HEK293 (cell line): Measurements from ENCODE around the gene KLHL17.

Experiments
- GFI1B ChIP-seq: fragments of 450-650 bp; formaldehyde crosslinking; IDR thresholded peaks from 2 replicates; pipeline ENCODE4 v1.5.1; 2016; ENCODE audit warnings: missing biosample characterization, missing genetic modification characterization
- KLF7 ChIP-seq: fragments of 450-650 bp; formaldehyde crosslinking; IDR thresholded peaks from 2 replicates; pipeline ENCODE4 v1.5.1; 2016; ENCODE audit warnings: missing biosample characterization, missing genetic modification characterization, borderline replicate concordance
- TRIM28 ChIP-seq: IDR thresholded peaks from 2 replicates; pipeline ENCODE4 v1.6.1; 2011; ENCODE audit warnings: low read length, control low read depth, borderline replicate concordance
- YY1 ChIP-seq: fragments of 450-650 bp; formaldehyde crosslinking; IDR thresholded peaks from 2 replicates; pipeline ENCODE4 v1.5.1; 2018; ENCODE audit warnings: missing biosample characterization, missing genetic modification characterization
- ZNF138 ChIP-seq: fragments of 450-650 bp; formaldehyde crosslinking; IDR thresholded peaks from 2 replicates; pipeline ENCODE4 v1.5.1; 2016; ENCODE audit warnings: missing biosample characterization, missing genetic modification characterization, borderline replicate concordance
- ZNF2 ChIP-seq: fragments of 450-650 bp; formaldehyde crosslinking; IDR thresholded peaks from 2 replicates; pipeline ENCODE4 v1.5.1; 2016; ENCODE audit warnings: missing biosample characterization, missing genetic modification characterization
- ZNF211 ChIP-seq: fragments of 450-650 bp; formaldehyde crosslinking; IDR thresholded peaks from 2 replicates; pipeline ENCODE4 v1.5.1; 2016; ENCODE audit warnings: low read depth, missing biosample characterization, missing genetic modification characterization
- ZNF239 ChIP-seq: fragments of 450-650 bp; formaldehyde crosslinking; IDR thresholded peaks from 2 replicates; pipeline ENCODE4 v1.5.1; 2016; ENCODE audit warnings: missing biosample characterization, missing genetic modification characterization
- ZNF266 ChIP-seq: fragments of 450-650 bp; formaldehyde crosslinking; IDR thresholded peaks from 2 replicates; pipeline ENCODE4 v1.5.1; 2016; ENCODE audit warnings: missing biosample characterization, missing genetic modification characterization, low read depth
- ZNF324 ChIP-seq: fragments of 450-650 bp; formaldehyde crosslinking; IDR thresholded peaks from 2 replicates; pipeline ENCODE4 v1.5.1; 2016; ENCODE audit warnings: missing biosample characterization, missing genetic modification characterization
- ZNF341 ChIP-seq: fragments of 450-650 bp; formaldehyde crosslinking; IDR thresholded peaks from 2 replicates; pipeline ENCODE4; 2016; ENCODE audit warnings: low read depth, missing biosample characterization, missing genetic modification characterization
- ZNF350 ChIP-seq: fragments of 450-650 bp; formaldehyde crosslinking; IDR thresholded peaks from 2 replicates; pipeline ENCODE4 v1.5.0; 2017; ENCODE audit warnings: missing biosample characterization, mild to moderate bottlenecking, missing genetic modification characterization
- ZNF600 ChIP-seq: fragments of 450-650 bp; formaldehyde crosslinking; IDR thresholded peaks from 2 replicates; pipeline ENCODE4 v1.5.1; 2016; ENCODE audit warnings: missing biosample characterization, missing genetic modification characterization
- ZNF626 ChIP-seq: fragments of 450-650 bp; sonication (Bioruptor Pico); formaldehyde crosslinking; IDR thresholded peaks from 2 replicates; pipeline ENCODE4 v1.5.1; 2018; ENCODE audit warnings: missing biosample characterization, missing genetic modification characterization, inconsistent platforms
- ZNF768 ChIP-seq: fragments of 450-650 bp; formaldehyde crosslinking; IDR thresholded peaks from 2 replicates; pipeline ENCODE4 v1.5.1; 2018; ENCODE audit warnings: missing biosample characterization, mild to moderate bottlenecking, missing genetic modification characterization
- TF ChIP-seq, protein P1 (sequence below): fragments of 450-650 bp; formaldehyde crosslinking; IDR thresholded peaks from 2 replicates; pipeline ENCODE4 v1.5.1; 2016; ENCODE audit warnings: missing biosample characterization, missing genetic modification characterization, borderline replicate concordance
- TF ChIP-seq, protein P2 (sequence below): fragments of 450-650 bp; formaldehyde crosslinking; IDR thresholded peaks from 2 replicates; pipeline ENCODE4 v1.5.1; 2016; ENCODE audit warnings: missing biosample characterization, missing genetic modification characterization
- TF ChIP-seq, protein P3 (sequence below): fragments of 450-650 bp; formaldehyde crosslinking; IDR thresholded peaks from 2 replicates; pipeline ENCODE4 v1.5.1; 2017; ENCODE audit warnings: missing biosample characterization, missing genetic modification characterization
- TF ChIP-seq, protein P4 (sequence below): fragments of 450-650 bp; formaldehyde crosslinking; optimal IDR thresholded peaks from 2 replicates; pipeline ENCODE3; 2016; ENCODE audit warnings: missing biosample characterization, mild to moderate bottlenecking, missing genetic modification characterization

The KLHL17 gene

GRCh38 chr1:920521-920920 lies 39.9 kb upstream of the KLHL17 start (continued):
- TF ChIP-seq ZNF626 (tag by site-specific recombination) (no peak), YY1 (tag by site-specific recombination) (peak; percentile 16; the same call in 1 of the 2 replicates), ZNF239 (tag by site-specific recombination) (no peak), ZNF266 (no peak), ZNF341 (no peak), ZNF211 (tag by site-specific recombination) (no peak), ZNF768 (no peak), KLF7 (tag by site-specific recombination) (no peak), ZNF324 (tag by site-specific recombination) (no peak), TRIM28 (no peak), ZNF2 (0 out of 2 replicates have a peak, but pooled peaks have one; percentile 43), ZNF600 (peak; percentile 45; the same call in 1 of the 2 replicates), ZNF138 (tag by site-specific recombination) (no peak), ZNF350 (no peak), GFI1B (no peak)
- TF ChIP-seq, protein P1, sequence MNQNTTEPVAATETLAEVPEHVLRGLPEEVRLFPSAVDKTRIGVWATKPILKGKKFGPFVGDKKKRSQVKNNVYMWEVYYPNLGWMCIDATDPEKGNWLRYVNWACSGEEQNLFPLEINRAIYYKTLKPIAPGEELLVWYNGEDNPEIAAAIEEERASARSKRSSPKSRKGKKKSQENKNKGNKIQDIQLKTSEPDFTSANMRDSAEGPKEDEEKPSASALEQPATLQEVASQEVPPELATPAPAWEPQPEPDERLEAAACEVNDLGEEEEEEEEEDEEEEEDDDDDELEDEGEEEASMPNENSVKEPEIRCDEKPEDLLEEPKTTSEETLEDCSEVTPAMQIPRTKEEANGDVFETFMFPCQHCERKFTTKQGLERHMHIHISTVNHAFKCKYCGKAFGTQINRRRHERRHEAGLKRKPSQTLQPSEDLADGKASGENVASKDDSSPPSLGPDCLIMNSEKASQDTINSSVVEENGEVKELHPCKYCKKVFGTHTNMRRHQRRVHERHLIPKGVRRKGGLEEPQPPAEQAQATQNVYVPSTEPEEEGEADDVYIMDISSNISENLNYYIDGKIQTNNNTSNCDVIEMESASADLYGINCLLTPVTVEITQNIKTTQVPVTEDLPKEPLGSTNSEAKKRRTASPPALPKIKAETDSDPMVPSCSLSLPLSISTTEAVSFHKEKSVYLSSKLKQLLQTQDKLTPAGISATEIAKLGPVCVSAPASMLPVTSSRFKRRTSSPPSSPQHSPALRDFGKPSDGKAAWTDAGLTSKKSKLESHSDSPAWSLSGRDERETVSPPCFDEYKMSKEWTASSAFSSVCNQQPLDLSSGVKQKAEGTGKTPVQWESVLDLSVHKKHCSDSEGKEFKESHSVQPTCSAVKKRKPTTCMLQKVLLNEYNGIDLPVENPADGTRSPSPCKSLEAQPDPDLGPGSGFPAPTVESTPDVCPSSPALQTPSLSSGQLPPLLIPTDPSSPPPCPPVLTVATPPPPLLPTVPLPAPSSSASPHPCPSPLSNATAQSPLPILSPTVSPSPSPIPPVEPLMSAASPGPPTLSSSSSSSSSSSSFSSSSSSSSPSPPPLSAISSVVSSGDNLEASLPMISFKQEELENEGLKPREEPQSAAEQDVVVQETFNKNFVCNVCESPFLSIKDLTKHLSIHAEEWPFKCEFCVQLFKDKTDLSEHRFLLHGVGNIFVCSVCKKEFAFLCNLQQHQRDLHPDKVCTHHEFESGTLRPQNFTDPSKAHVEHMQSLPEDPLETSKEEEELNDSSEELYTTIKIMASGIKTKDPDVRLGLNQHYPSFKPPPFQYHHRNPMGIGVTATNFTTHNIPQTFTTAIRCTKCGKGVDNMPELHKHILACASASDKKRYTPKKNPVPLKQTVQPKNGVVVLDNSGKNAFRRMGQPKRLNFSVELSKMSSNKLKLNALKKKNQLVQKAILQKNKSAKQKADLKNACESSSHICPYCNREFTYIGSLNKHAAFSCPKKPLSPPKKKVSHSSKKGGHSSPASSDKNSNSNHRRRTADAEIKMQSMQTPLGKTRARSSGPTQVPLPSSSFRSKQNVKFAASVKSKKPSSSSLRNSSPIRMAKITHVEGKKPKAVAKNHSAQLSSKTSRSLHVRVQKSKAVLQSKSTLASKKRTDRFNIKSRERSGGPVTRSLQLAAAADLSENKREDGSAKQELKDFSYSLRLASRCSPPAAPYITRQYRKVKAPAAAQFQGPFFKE (tag by site-specific recombination), result 0 out of 2 replicates have a peak, but pooled peaks have one; percentile 68
- TF ChIP-seq, protein P2, sequence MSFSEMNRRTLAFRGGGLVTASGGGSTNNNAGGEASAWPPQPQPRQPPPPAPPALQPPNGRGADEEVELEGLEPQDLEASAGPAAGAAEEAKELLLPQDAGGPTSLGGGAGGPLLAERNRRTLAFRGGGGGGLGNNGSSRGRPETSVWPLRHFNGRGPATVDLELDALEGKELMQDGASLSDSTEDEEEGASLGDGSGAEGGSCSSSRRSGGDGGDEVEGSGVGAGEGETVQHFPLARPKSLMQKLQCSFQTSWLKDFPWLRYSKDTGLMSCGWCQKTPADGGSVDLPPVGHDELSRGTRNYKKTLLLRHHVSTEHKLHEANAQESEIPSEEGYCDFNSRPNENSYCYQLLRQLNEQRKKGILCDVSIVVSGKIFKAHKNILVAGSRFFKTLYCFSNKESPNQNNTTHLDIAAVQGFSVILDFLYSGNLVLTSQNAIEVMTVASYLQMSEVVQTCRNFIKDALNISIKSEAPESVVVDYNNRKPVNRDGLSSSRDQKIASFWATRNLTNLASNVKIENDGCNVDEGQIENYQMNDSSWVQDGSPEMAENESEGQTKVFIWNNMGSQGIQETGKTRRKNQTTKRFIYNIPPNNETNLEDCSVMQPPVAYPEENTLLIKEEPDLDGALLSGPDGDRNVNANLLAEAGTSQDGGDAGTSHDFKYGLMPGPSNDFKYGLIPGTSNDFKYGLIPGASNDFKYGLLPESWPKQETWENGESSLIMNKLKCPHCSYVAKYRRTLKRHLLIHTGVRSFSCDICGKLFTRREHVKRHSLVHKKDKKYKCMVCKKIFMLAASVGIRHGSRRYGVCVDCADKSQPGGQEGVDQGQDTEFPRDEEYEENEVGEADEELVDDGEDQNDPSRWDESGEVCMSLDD, result no peak
- TF ChIP-seq, protein P3, sequence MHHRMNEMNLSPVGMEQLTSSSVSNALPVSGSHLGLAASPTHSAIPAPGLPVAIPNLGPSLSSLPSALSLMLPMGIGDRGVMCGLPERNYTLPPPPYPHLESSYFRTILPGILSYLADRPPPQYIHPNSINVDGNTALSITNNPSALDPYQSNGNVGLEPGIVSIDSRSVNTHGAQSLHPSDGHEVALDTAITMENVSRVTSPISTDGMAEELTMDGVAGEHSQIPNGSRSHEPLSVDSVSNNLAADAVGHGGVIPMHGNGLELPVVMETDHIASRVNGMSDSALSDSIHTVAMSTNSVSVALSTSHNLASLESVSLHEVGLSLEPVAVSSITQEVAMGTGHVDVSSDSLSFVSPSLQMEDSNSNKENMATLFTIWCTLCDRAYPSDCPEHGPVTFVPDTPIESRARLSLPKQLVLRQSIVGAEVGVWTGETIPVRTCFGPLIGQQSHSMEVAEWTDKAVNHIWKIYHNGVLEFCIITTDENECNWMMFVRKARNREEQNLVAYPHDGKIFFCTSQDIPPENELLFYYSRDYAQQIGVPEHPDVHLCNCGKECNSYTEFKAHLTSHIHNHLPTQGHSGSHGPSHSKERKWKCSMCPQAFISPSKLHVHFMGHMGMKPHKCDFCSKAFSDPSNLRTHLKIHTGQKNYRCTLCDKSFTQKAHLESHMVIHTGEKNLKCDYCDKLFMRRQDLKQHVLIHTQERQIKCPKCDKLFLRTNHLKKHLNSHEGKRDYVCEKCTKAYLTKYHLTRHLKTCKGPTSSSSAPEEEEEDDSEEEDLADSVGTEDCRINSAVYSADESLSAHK, result no peak
- TF ChIP-seq, protein P4, sequence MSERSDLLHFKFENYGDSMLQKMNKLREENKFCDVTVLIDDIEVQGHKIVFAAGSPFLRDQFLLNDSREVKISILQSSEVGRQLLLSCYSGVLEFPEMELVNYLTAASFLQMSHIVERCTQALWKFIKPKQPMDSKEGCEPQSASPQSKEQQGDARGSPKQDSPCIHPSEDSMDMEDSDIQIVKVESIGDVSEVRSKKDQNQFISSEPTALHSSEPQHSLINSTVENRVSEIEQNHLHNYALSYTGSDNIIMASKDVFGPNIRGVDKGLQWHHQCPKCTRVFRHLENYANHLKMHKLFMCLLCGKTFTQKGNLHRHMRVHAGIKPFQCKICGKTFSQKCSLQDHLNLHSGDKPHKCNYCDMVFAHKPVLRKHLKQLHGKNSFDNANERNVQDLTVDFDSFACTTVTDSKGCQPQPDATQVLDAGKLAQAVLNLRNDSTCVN (tag by site-specific recombination), result no peak
